K562 (cell line): ENCODE results near the gene PLSCR3. TPM values are rescaled to one million over a fixed set of nuclear protein-coding genes. Genes with fewer than 3 reads are reported as not detected.

Experiments
- ATAC-seq: fragments of 200-7000 bp; cut with Tn5 transposase; 3 replicates; pipeline ENCODE4 v1.9.1; 2020; ENCODE audit warnings: moderate library complexity
- BruUV-seq: library from RNA; stranded (reverse); fragments of 400-500 nt; replicated peaks from 2 replicates; lab custom pipeline; 2021; lab: Mats Ljungman, UMichigan
- CTCF ChIA-PET: fragments of 300-600 bp; formaldehyde crosslinking; extraction: SDS; loops from one replicate; lab custom pipeline; 2021; ENCODE audit warnings: low intra/inter-chr PET ratio; lab: Yijun Ruan, JAX
- POLR2A ChIA-PET: fragments of 300-600, 350-650 bp; sonication (Branson Sonifier 250); formaldehyde crosslinking; extraction: SDS; loops from one replicate; lab custom pipeline; 2021; ENCODE audit warnings: antibody characterized with exemption, inconsistent platforms; lab: Yijun Ruan, JAX
- DNase-seq, 4 experiments: peaks; one replicate each; pipeline versions ENCODE4 v3.0.0 to v3.0.0-alpha.2; 2011 to 2018; ENCODE audit warnings: low spot score in 3 of 4, mixed read lengths in 3 of 4; ENCODE audit errors: extremely low read depth in 1 of 4
- FAIRE-seq: peaks from 2 replicates; lab custom pipeline; 2011; peaks lifted over from hg19 to GRCh38; lab: Jason Lieb, UNC
- H2AFZ ChIP-seq: 2 replicates; pipeline ENCODE4 v1.6.0; 2011; ENCODE audit warnings: low read depth, low read length, control low read depth, inconsistent platforms
- H3K27ac ChIP-seq: fragments of 200-600 bp; 3 replicates; pipeline ENCODE4 v1.8.0; 2011; ENCODE audit warnings: low read depth, mild to moderate bottlenecking, control low read depth, inconsistent platforms, low read length, moderate library complexity, mixed read lengths; ENCODE audit errors: extremely low read depth
- H3K27me3 ChIP-seq, 2 experiments: fragments of 300-600 bp in 1 of 2; 2 replicates in 1 of 2; 3 replicates in 1 of 2; pipeline versions ENCODE4 v1.6.0 to v1.8.0; 2011; ENCODE audit warnings: inconsistent platforms in 2 of 2, low read length in 2 of 2, mild to moderate bottlenecking in 1 of 2, mixed read lengths in 1 of 2, moderate library complexity in 1 of 2; ENCODE audit not compliant: control insufficient read depth in 2 of 2, insufficient read depth in 2 of 2
- H3K36me3 ChIP-seq: fragments of 300-600 bp; 3 replicates; pipeline ENCODE4 v1.8.0; 2011; ENCODE audit warnings: mild to moderate bottlenecking, low read length, inconsistent platforms; ENCODE audit not compliant: control insufficient read depth, insufficient read depth
- H3K4me1 ChIP-seq, 2 experiments: fragments of 200-600 bp in 1 of 2; replicated peaks in 1 of 2; 2 replicates in 1 of 2; 3 replicates in 1 of 2; pipeline versions ENCODE4 v1.5.1 to v1.8.0; 2011; ENCODE audit warnings: inconsistent platforms in 2 of 2, low read length in 2 of 2, mild to moderate bottlenecking in 1 of 2, mixed read lengths in 1 of 2, moderate library complexity in 1 of 2; ENCODE audit not compliant: control insufficient read depth in 2 of 2, insufficient read depth in 2 of 2
- H3K4me2 ChIP-seq: 2 replicates; pipeline ENCODE4 v1.6.1; 2011; ENCODE audit warnings: low read length, control low read depth, inconsistent platforms, mixed read lengths; ENCODE audit not compliant: insufficient read depth
- H3K4me3 ChIP-seq: fragments of 200-600 bp; sonication (generic), shearing (Covaris generic); 2 replicates; pipeline ENCODE4 v1.5.1; 2016; ENCODE audit warnings: control low read depth, inconsistent platforms
- H3K79me2 ChIP-seq: fragments of 200-600 bp; 3 replicates; pipeline ENCODE4 v1.8.0; 2011; ENCODE audit warnings: low read length, inconsistent platforms; ENCODE audit not compliant: control insufficient read depth, insufficient read depth
- H3K9ac ChIP-seq, 2 experiments: 2 replicates each; pipeline versions ENCODE4 v1.6.0 to v1.6.1; 2011; ENCODE audit warnings: low read depth in 2 of 2, low read length in 2 of 2, control low read depth in 1 of 2, inconsistent platforms in 1 of 2, mild to moderate bottlenecking in 1 of 2, mixed read lengths in 1 of 2; ENCODE audit not compliant: insufficient read depth in 1 of 2
- H3K9me1 ChIP-seq: one replicate; pipeline ENCODE4 v1.6.0; 2011; ENCODE audit warnings: inconsistent platforms, mild to moderate bottlenecking, low read length, moderate library complexity; ENCODE audit not compliant: control insufficient read depth, insufficient read depth
- H3K9me3 ChIP-seq: replicated peaks from 2 replicates; pipeline ENCODE4 v1.5.1; 2011; ENCODE audit warnings: low read depth, low read length, inconsistent platforms; ENCODE audit not compliant: control insufficient read depth, insufficient read depth
- H4K20me1 ChIP-seq: replicated peaks from 2 replicates; pipeline ENCODE4 v1.6.1; 2011; ENCODE audit warnings: low read length, inconsistent platforms, mixed read lengths; ENCODE audit not compliant: control insufficient read depth, insufficient read depth
- ARID3A ChIP-seq: IDR thresholded peaks from 2 replicates; pipeline ENCODE4 v1.6.1; 2012; ENCODE audit warnings: low read depth, low read length, improper control_type of control experiment, borderline replicate concordance
- BDP1 ChIP-seq: IDR thresholded peaks from 3 replicates; pipeline ENCODE4 v1.6.1; 2011; ENCODE audit not compliant: insufficient read length, insufficient read depth
- CSDE1 ChIP-seq, 2 experiments: fragments of 450-650 bp; IDR thresholded peaks; 2 replicates each; pipeline ENCODE4 v1.6.1; 2016; ENCODE audit warnings: mild to moderate bottlenecking in 1 of 2
- CXXC5 ChIP-seq: fragments of 250-450 bp; sonication (Bioruptor Pico); IDR thresholded peaks from 2 replicates; pipeline ENCODE4 v1.8.0; 2022; ENCODE audit warnings: inconsistent platforms, mild to moderate bottlenecking, moderate library complexity
- E2F4 ChIP-seq: sonication (generic); formaldehyde crosslinking; IDR thresholded peaks from 2 replicates; pipeline ENCODE4 v1.8.0; 2022; ENCODE audit warnings: mild to moderate bottlenecking, low read depth, missing genetic modification reagents
- EHMT2 ChIP-seq: fragments of 450-650 bp; IDR thresholded peaks from 2 replicates; pipeline ENCODE4 v1.6.1; 2018; ENCODE audit warnings: antibody characterized with exemption
- FIP1L1 ChIP-seq: fragments of 200-400 bp; formaldehyde crosslinking; IDR thresholded peaks from 2 replicates; pipeline ENCODE4 v1.6.1; 2018; ENCODE audit warnings: mild to moderate bottlenecking, low read depth, low read length; ENCODE audit not compliant: poor library complexity, severe bottlenecking
- GABPA ChIP-seq: fragments of 200-800 bp; sonication (Bioruptor generic); conservative IDR thresholded peaks from 2 replicates; pipeline ENCODE4 v1.6.1; 2016; ENCODE audit warnings: low read depth, missing genetic modification characterization, missing compliant biosample characterization
- HMG20B ChIP-seq: fragments of 250-450 bp; sonication (Bioruptor Pico); IDR thresholded peaks from 2 replicates; pipeline ENCODE4 v1.5.0; 2021; ENCODE audit warnings: mild to moderate bottlenecking
- KLF16 ChIP-seq: IDR thresholded peaks from 2 replicates; pipeline ENCODE4 v1.6.1; 2016; ENCODE audit warnings: antibody characterized with exemption
- NFATC3 ChIP-seq: fragments of 450-650 bp; IDR thresholded peaks from 2 replicates; pipeline ENCODE4 v1.6.1; 2017; ENCODE audit warnings: mild to moderate bottlenecking
- PTRF ChIP-seq: fragments of 450-650 bp; IDR thresholded peaks from 2 replicates; pipeline ENCODE4 v1.6.1; 2016; ENCODE audit warnings: mild to moderate bottlenecking, missing genetic modification characterization, missing compliant biosample characterization
- SP1 ChIP-seq: sonication (generic); formaldehyde crosslinking; IDR thresholded peaks from 2 replicates; pipeline ENCODE4 v1.8.1; 2022; ENCODE audit warnings: mild to moderate bottlenecking, missing genetic modification reagents
- TAF1 ChIP-seq: IDR thresholded peaks from 2 replicates; pipeline ENCODE4 v1.6.1; 2011; ENCODE audit warnings: mild to moderate bottlenecking, low read length, moderate library complexity; ENCODE audit not compliant: insufficient read depth, control insufficient read depth, severe bottlenecking; ENCODE audit errors: extremely low read depth
- YY1 ChIP-seq, 3 experiments: IDR thresholded peaks; 2 replicates each; pipeline ENCODE4 v1.6.1; 2011; ENCODE audit warnings: low read length in 2 of 3, mild to moderate bottlenecking in 2 of 3, moderate library complexity in 2 of 3, borderline replicate concordance in 1 of 3, control low read depth in 1 of 3, low read depth in 1 of 3; ENCODE audit not compliant: insufficient read depth in 3 of 3, insufficient replicate concordance in 2 of 3, control insufficient read depth in 1 of 3, insufficient read length in 1 of 3; ENCODE audit errors: extremely low read depth in 1 of 3
- ZFX ChIP-seq: sonication (generic); formaldehyde crosslinking; IDR thresholded peaks from 2 replicates; pipeline ENCODE4 v1.8.0; 2022; ENCODE audit warnings: mild to moderate bottlenecking, missing genetic modification reagents, moderate library complexity
- ZNF212 ChIP-seq: fragments of 450-650 bp; formaldehyde crosslinking; IDR thresholded peaks from 2 replicates; pipeline ENCODE4 v1.4.0; 2020; ENCODE audit warnings: mild to moderate bottlenecking
- WGBS: fragments of 100-300 bp; shearing (Covaris generic); methylation state at CpG from one replicate; pipeline ENCODE4 v1.1.6; 2016; ENCODE audit warnings: low coverage, mixed read lengths; ENCODE audit not compliant: insufficient coverage; ENCODE audit errors: missing lambda C conversion rate; 5-methylcytosine and 5-hydroxymethylcytosine counted together
- in situ Hi-C: fragments of 300-500 bp; cut with MboI; formaldehyde crosslinking; loops from 4 replicates; pipeline ENCODE4 v1.15.0; 2018; ENCODE audit warnings: inconsistent platforms, mixed read lengths
- intact Hi-C: fragments of 100-400 bp; cut with micrococcal nuclease; formaldehyde crosslinking; loops from 2 replicates; pipeline ENCODE4 v1.14.2; 2022
- polyA plus RNA-seq, 8 experiments: library from polyadenylated mRNA; depleted of rRNA in 4 of 8; stranded (reverse) in 5 of 8; unstranded in 3 of 8; fragments of >200 nt; fragmentation: Nextera tagmentation in 2 of 8; fragmentation: Illumina TruSeq in 1 of 8; extraction: Ambion mirVana in 2 of 8; extraction: Trizol in 1 of 8; gene quantifications; 2 replicates each; pipeline versions ENCODE4 v1.2.1 to v1.2.3, GENCODE V29; 2011 to 2014; ENCODE audit warnings: inconsistent platforms in 1 of 8, missing spikeins in 1 of 8
- total RNA-seq, 7 experiments: library from RNA; depleted of rRNA in 6 of 7; stranded (reverse); fragments of >200 nt in 6 of 7; fragmentation: Illumina TruSeq in 2 of 7; extraction: Trizol in 2 of 7; gene quantifications; 2 replicates each; pipeline versions ENCODE4 v1.2.1 to v1.2.3, GENCODE V29; 2011 to 2021; ENCODE audit warnings: low replicate concordance in 1 of 7

Gene PLSCR3
- total and polyA plus RNA-seq, 9 of the 15 experiments (the other 6 are each of a cell fraction or from before 2014, with no cell fraction given) = 3.2 to 16.8 (median 4.5) TPM

GRCh38 chr17:7351665-7352502 lies 42.4 kb downstream of the PLSCR3 start, which contains the start of gene KCTD11:
TSS of gene KCTD11 (plus strand) at chr17:7352162.
- WGBS = under 1% methylated on average over 25 of the region's 91 CpGs
- Histone ChIP-seq H4K20me1 (no peaks in the 10 kb centered on the region), H3K4me2 (peak within 1 kb of the TSS; percentile 80), H3K79me2 (peaks cover 8% of the 10 kb centered on the region), H3K9ac (peak within 1 kb of the TSS; percentile 79 to 92), H2AFZ (peak within 1 kb of the TSS; percentile 84), H3K27ac (peak within 1 kb of the TSS; percentile 88), H3K9me3 (no peaks in the 10 kb centered on the region), H3K9me1 (no peaks in the 10 kb centered on the region), H3K4me3 (peak within 1 kb of the TSS; percentile 72), H3K36me3 (no peaks in the 10 kb centered on the region), H3K27me3 (no peaks in the 10 kb centered on the region), H3K4me1 (peaks cover 3 to 70% of the 10 kb centered on the region in 2 experiments; a peak in 3 of 5 replicates)
- ATAC-seq = peak; percentile 86
- CTCF ChIA-PET = interaction anchor here (0.7 to 1.0 kb wide), 2 partner anchors 127 to 307 kb away, joined by 3 to 4 read pairs; partner anchors contain the start of gene ZBTB4
- intact Hi-C loops = loop anchor here (5.0 kb wide), 1 partner anchor 130 kb away; the partner anchor contains the start of genes POLR2A and SLC35G6
- POLR2A ChIA-PET = interaction anchor here (0.6 to 4.6 kb wide), 6 partner anchors 11 to 232 kb away, joined by 3 to 15 read pairs (median 4); partner anchors contain the start of genes ACAP1, GPS2, MPDU1 and SLC2A4
- no TSS peak for BruUV-seq
- FAIRE-seq = no peak
- in situ Hi-C loops = loop anchor here (10.0 kb wide), 1 partner anchor 203 kb away; the partner anchor contains the start of gene TNFSF13
- DNase-seq = peak; percentile 88 to 91 (median 88)
- TF ChIP-seq CSDE1 (IDR thresholded peaks at IDR 0.05) (no peak), EHMT2 (no peak), CXXC5 (CRISPR knock-in tag) (peak; percentile 48; the same call in 1 of the 2 replicates), SP1 (0 out of 2 replicates have a peak, but pooled peaks have one; percentile 28), HMG20B (CRISPR knock-in tag) (no peak), ARID3A (no peak), PTRF (tag) (no peak), NFATC3 (no peak), GABPA (peak; percentile 69), ZNF212 (CRISPR knock-in tag) (no peak), KLF16 (no peak), TAF1 (peak; percentile 43), YY1 (IDR thresholded peaks at IDR 0.05; ENCODE audit: borderline replicate concordance in 1 of 3, control insufficient read depth in 1 of 3, extremely low read depth in 1 of 3, insufficient read depth in 3 of 3, insufficient read length in 1 of 3, insufficient replicate concordance in 2 of 3, low read depth in 1 of 3, low read length in 2 of 3) (peak in 2 of 3 experiments; percentile 28 to 30), ZFX (CRISPR knock-in tag) (peak; percentile 67), E2F4 (no peak), FIP1L1 (peak; percentile 39), BDP1 (no peak)
